Activated T-cell treated with anti-CD3 and anti-CD28 coated beads, Interleukin-2, amount 50 U/mL, for 24 hours (primary cell): ENCODE data around the gene TBCEL.
"Not testable (repeated sequence)": the region's sequence is repeated elsewhere in the genome, so short reads cannot be mapped to it uniquely, and the experiment has no call there.

Source experiments
- DNase-seq: peaks from one replicate; pipeline ENCODE4 v3.0.0-alpha.2; 2020
- H3K27ac Mint-ChIP-seq: 2 replicates; pipeline ENCODE4 v1.8.0; 2020; ENCODE audit warnings: mild to moderate bottlenecking, mixed read lengths
- H3K27me3 Mint-ChIP-seq: 2 replicates; pipeline ENCODE4 v1.8.0; 2020; ENCODE audit warnings: mixed read lengths
- H3K36me3 Mint-ChIP-seq: 2 replicates; pipeline ENCODE4 v1.8.0; 2020; ENCODE audit warnings: low read depth, mixed read lengths
- H3K4me1 Mint-ChIP-seq: 2 replicates; pipeline ENCODE4 v1.8.0; 2020; ENCODE audit warnings: low read depth, mixed read lengths
- H3K4me3 Mint-ChIP-seq: 2 replicates; pipeline ENCODE4 v1.8.0; 2020; ENCODE audit warnings: mild to moderate bottlenecking, moderate library complexity, mixed read lengths
- H3K9me3 Mint-ChIP-seq: 2 replicates; pipeline ENCODE4 v1.8.0; 2020; ENCODE audit warnings: mixed read lengths

The TBCEL gene

DNA sequence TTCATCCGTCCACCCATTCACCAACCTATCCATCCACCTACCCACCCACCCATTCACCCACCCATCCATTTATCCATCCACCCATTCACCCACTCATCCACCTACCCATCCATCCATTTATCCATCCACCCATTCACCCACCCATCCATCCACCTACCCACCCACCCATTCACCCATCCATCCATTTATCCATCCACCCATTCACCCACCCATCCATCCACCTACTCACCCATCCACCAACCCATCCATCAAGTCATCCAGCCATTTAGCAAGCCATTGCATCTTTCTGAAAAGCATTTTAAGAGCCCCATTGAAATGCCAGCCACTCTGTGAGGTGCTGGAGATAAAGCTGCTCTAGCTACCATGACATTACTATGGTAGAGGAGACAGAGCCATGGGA lies 91.1 kb downstream of the TBCEL start:
- H3K9me3 Mint-ChIP-seq, H3K36me3 Mint-ChIP-seq, H3K4me1 Mint-ChIP-seq, DNase-seq, H3K27ac Mint-ChIP-seq, H3K4me3 Mint-ChIP-seq: not testable (repeated sequence)
- peaks cover 32% of the 10 kb centered on the region for H3K27me3 Mint-ChIP-seq

DNA sequence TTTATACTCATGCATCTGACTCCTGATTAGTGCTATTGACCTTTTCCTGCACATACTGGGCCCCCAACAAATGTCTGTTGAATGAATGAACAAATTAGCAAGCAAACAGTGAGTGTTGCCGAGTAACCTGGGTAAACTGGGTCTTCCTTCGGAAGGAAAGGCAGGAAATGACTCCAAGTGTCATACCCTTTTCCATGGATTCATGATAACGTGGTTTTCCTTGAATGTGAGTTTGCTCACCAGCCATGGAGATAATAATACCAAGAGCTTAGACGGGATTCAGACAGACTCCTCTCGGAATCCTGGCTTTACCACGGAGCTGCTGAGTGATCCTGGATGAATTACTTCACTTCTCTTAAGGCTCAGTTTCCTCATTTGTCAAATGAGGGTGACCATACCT lies 93.9 kb downstream of the TBCEL start:
- no peak overlapping the region for H3K27ac Mint-ChIP-seq
- no peaks in the 10 kb centered on the region for H3K36me3 Mint-ChIP-seq
- peaks cover 3% of the 10 kb centered on the region for H3K9me3 Mint-ChIP-seq
- no peaks in the 10 kb centered on the region for H3K4me1 Mint-ChIP-seq
- peaks cover 14% of the 10 kb centered on the region for H3K27me3 Mint-ChIP-seq
- DNase-seq, result no peak
- H3K4me3 Mint-ChIP-seq, result no peak overlapping the region

- Mint-ChIP-seq H3K4me1 (no peaks in the 10 kb centered on the region), H3K36me3 (no peaks in the 10 kb centered on the region), H3K27ac (no peak overlapping the region), H3K4me3 (no peak overlapping the region), H3K9me3 (peaks cover 3% of the 10 kb centered on the region), H3K27me3 (peaks cover 2% of the 10 kb centered on the region)
- DNase-seq, result no peak
Observed at GRCh38 chr11:121119440-121119839, 95.5 kb downstream of the TBCEL start.

DNA sequence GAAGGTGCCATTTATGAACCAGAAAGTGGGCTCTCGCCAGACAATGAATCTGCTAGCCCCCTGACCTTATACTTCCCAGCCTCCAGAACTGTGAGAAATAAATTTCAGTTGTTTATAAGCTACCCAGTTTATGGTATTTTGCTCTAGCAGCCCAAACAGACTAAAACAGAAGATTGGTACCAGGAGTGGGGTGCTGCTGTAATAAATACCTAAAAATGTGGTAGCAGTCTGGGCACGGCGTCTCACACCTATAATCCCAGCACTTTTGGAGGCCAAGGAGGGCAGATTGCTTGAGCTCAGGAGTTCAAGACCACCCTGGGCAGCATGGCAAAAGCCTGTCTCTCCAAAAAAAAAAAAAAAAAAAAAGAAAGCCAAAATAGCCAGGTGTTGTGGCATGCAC lies 98.4 kb downstream of the TBCEL start:
- Mint-ChIP-seq H3K36me3 (no peaks in the 10 kb centered on the region), H3K9me3 (peaks cover 3% of the 10 kb centered on the region), H3K27me3 (no peaks in the 10 kb centered on the region), H3K4me1 (no peaks in the 10 kb centered on the region), H3K4me3 (no peak overlapping the region), H3K27ac (no peak overlapping the region)
- DNase-seq, result no peak

DNA sequence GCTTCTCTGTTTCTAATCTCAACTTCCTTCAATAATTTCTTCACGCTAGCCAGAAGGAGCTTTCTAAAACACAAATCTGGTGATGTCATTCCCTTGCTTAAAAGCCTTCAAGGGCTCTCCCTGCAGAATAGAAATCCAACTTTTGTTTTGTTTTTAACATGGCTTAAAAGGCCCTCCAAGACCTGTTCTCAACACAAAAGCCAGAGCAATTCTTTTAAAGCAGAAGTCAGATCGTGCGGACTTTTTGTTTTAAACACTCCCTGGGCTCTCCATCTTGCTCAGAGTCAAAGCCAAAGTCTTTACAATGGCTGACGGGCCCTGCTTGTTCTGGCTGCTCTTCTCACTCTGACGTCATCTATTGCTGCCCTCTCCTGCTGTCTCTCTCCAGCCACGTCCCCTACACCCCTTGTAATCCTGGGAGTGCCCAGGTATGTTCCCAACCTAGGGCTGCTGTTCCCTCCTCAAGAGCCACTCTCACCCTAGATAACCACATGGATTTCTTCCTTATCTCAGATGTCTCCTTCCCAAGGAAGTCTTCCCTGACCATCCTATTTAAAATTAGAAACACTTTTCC lies 99.7 kb downstream of the TBCEL start:
- Mint-ChIP-seq H3K27me3 (no peaks in the 10 kb centered on the region), H3K4me3 (no peak overlapping the region), H3K9me3 (peaks cover 3% of the 10 kb centered on the region), H3K27ac (no peak overlapping the region), H3K4me1 (no peaks in the 10 kb centered on the region), H3K36me3 (no peaks in the 10 kb centered on the region)
- DNase-seq, result no peak

DNA sequence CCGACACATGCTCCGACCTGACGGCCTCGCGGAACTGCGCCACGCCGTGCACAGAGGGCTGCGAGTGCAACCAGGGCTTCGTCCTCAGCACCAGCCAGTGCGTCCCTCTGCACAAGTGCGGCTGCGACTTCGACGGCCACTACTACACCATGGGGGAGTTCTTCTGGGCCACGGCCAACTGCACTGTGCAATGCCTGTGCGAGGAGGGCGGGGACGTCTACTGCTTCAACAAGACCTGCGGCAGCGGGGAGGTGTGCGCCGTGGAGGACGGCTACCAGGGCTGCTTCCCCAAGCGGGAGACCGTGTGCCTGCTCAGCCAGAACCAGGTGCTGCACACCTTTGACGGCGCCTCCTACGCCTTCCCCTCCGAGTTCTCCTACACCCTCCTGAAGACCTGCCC lies 103.9 kb downstream of the TBCEL start:
- no peaks in the 10 kb centered on the region for H3K36me3 Mint-ChIP-seq
- no peaks in the 10 kb centered on the region for H3K4me1 Mint-ChIP-seq
- H3K4me3 Mint-ChIP-seq, result no peak overlapping the region

GRCh38 chr11:121129362-121130340 lies 105.7 kb downstream of the TBCEL start:
- Mint-ChIP-seq H3K27ac (no peak overlapping the region), H3K4me1 (no peaks in the 10 kb centered on the region), H3K27me3 (no peaks in the 10 kb centered on the region), H3K36me3 (no peaks in the 10 kb centered on the region), H3K4me3 (no peak overlapping the region), H3K9me3 (no peaks in the 10 kb centered on the region)
- DNase-seq, result no peak

More for the DNA sequence above, 103.9 kb downstream of the TBCEL start:
- H3K27ac Mint-ChIP-seq, result no peak overlapping the region
- DNase-seq, result no peak
- no peaks in the 10 kb centered on the region for H3K27me3 Mint-ChIP-seq
- no peaks in the 10 kb centered on the region for H3K9me3 Mint-ChIP-seq

GRCh38 chr11:121131656-121132055 lies 107.8 kb downstream of the TBCEL start:
- H3K9me3 Mint-ChIP-seq, result no peaks in the 10 kb centered on the region
- no peak overlapping the region for H3K4me3 Mint-ChIP-seq
- no peak overlapping the region for H3K27ac Mint-ChIP-seq
- H3K36me3 Mint-ChIP-seq, result no peaks in the 10 kb centered on the region
- H3K27me3 Mint-ChIP-seq, result no peaks in the 10 kb centered on the region
- DNase-seq, result no peak
- no peaks in the 10 kb centered on the region for H3K4me1 Mint-ChIP-seq

- H3K36me3 Mint-ChIP-seq, result no peaks in the 10 kb centered on the region
- H3K4me1 Mint-ChIP-seq, result no peaks in the 10 kb centered on the region
- H3K27me3 Mint-ChIP-seq, result no peaks in the 10 kb centered on the region
- H3K27ac Mint-ChIP-seq, result no peak overlapping the region
- no peak overlapping the region for H3K4me3 Mint-ChIP-seq
- no peaks in the 10 kb centered on the region for H3K9me3 Mint-ChIP-seq
- DNase-seq, result no peak
Observed at GRCh38 chr11:121132211-121132976, 108.5 kb downstream of the TBCEL start.

DNA sequence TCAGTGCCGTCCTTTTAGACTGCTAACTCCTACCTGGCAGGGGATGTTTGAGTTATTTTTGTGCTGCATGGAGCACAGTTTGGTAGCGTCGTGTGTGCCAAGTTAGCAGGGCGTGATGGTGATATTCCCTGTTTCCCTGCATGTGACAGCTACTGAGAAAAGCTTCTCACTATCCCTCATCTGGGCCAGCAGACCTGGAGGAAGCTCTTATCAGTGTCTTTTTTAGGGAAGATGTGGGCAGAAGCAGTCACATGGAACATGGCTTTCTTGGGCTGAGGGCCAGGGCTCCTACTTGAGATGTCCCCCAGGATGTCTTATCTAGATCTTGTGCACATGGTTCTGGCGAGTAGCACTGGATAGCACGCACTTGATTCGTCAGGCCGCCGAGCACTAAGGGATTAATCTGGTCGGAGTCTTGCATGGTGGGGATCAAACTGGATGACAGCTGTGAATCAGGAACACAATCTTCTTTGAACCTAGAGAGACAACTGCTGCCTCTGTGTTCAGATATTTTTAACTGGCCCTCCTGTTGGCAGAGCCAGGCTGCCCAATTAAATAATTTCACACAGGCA lies 110.9 kb downstream of the TBCEL start:
- DNase-seq, result no peak
- Mint-ChIP-seq H3K4me3 (no peak overlapping the region), H3K9me3 (no peaks in the 10 kb centered on the region), H3K27me3 (no peaks in the 10 kb centered on the region), H3K27ac (no peak overlapping the region), H3K36me3 (no peaks in the 10 kb centered on the region), H3K4me1 (no peaks in the 10 kb centered on the region)

- Mint-ChIP-seq H3K9me3 (no peaks in the 10 kb centered on the region), H3K27me3 (no peaks in the 10 kb centered on the region), H3K4me1 (no peaks in the 10 kb centered on the region), H3K36me3 (no peaks in the 10 kb centered on the region), H3K27ac (no peak overlapping the region), H3K4me3 (no peak overlapping the region)
- DNase-seq, result no peak
Observed at GRCh38 chr11:121137005-121137404, 113.1 kb downstream of the TBCEL start.

DNA sequence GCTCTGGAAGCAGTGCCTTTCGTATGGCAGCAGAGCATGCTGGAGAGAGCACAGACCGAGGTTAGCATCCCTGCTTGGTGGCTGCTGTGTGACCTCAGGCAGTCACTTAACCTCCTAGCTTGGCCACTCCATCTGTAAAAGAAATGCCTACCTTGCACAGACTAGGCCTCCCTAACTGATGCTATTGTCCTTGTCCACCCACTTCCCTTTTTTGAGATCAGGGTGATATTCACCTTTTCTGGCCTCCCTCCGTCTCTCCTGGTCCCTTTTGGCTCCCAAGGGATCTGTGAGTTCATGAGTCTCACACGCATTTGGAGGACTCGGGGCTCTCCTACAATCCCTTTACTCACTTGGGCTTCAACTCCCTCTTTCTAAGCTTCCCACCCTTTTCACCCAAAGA lies 114.4 kb downstream of the TBCEL start:
- Mint-ChIP-seq H3K27me3 (no peaks in the 10 kb centered on the region), H3K9me3 (no peaks in the 10 kb centered on the region), H3K4me3 (no peak overlapping the region), H3K36me3 (no peaks in the 10 kb centered on the region), H3K27ac (no peak overlapping the region), H3K4me1 (no peaks in the 10 kb centered on the region)
- DNase-seq, result no peak

DNA sequence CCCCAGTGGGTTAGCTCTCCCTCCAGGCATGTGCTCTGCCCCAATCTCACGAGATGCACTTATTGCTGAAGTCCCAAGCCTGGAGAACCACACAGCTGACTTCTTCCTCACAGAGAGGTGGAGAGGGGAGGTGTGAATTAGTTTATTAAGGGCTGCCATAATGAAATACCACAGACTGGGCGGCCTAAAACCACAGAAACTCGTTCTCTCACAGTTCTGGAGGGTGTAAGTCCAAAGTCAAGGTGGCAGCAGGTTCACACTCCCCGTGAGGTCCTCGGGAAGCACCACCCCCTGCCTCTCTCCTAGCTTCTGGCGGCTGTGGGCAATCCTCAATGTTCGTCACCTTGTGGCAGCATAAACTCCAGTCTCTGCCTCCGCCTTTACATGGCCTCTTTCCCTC lies 116.5 kb downstream of the TBCEL start:
- H3K4me3 Mint-ChIP-seq, result no peak overlapping the region
- no peaks in the 10 kb centered on the region for H3K36me3 Mint-ChIP-seq
- no peak overlapping the region for H3K27ac Mint-ChIP-seq
- H3K4me1 Mint-ChIP-seq, result no peaks in the 10 kb centered on the region
- no peak for DNase-seq
- H3K9me3 Mint-ChIP-seq, result no peaks in the 10 kb centered on the region
- H3K27me3 Mint-ChIP-seq, result no peaks in the 10 kb centered on the region
